Stimulated activated CD8-positive, alpha-beta memory T cell treated with anti-CD3 and anti-CD28 coated beads, Interleukin-7, amount 100 ng/mL, for 48 hours (primary cell): ENCODE data around the gene SMU1.
"Not testable (repeated sequence)": the region's sequence is repeated elsewhere in the genome, so short reads cannot be mapped to it uniquely, and the experiment has no call there.

Source experiments
- DNase-seq, 2 donors: peaks; one replicate each; pipeline ENCODE4 v3.0.0-alpha.2; 2020; ENCODE audit warnings: low read depth in 1 of 2; ENCODE audit errors: extremely low read depth in 1 of 2

Gene SMU1

DNA sequence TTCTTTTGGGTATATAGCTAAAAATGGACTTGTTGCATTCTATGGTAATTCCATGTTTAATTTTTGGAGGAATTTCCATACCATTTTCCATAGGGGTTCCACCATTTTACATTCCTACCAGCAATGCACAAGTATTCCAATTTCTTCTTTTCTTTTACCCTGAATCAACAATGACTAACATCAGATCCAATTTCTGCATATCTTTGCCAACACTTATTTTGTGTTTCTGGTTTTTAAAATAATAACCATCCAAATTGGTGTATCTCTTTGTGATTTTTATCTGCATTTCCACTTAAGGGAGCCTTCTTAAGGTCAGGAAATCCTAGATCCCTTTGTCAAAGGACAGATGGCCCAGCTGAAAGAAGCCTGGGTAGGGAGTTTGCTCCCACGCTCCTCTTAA is 29.5 kb upstream of the SMU1 start:
- DNase-seq, result no peak

DNA sequence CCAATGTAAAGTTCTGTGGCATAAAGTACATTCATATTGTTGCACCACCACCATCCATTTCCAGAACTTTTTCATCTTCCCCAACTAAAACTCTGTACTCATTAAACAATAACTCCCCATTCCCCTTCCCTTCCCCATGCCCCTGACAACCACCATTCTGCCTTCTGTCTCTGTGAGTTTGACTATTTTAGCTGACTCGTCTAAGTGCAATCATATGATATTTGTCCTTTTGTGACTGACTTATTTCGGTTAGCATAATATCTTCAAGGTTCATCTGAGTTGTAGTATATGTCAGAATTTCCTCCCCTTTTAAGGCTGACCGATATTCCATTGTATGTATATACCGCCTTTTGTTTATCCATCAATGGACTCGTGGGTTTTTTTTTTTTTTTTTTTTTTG is 29.0 kb upstream of the SMU1 start:
- DNase-seq, result no peak

DNA sequence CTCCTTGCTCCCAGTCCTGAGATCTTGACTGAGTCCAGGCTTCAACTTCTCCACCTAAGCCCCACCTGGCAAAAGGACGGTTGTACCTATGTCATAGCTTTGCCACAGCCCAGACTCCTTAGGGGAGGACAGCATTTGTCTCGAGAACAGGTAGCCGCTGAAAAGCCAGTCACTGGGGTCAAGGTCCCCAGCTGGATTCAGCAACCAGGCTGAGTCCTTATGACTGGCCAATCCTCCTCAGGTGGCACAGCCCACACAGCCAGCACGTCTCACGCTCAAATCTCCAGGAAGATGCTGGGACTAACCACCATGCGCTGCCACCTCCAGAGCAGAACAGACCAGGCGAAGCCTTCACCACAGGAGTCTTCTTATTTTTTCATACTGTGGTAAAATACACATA is 27.9 kb upstream of the SMU1 start:
- no peak for DNase-seq

- DNase-seq, result no peak
Measured at GRCh38 chr9:33103501-33104281, 27.2 kb upstream of the SMU1 start.

DNA sequence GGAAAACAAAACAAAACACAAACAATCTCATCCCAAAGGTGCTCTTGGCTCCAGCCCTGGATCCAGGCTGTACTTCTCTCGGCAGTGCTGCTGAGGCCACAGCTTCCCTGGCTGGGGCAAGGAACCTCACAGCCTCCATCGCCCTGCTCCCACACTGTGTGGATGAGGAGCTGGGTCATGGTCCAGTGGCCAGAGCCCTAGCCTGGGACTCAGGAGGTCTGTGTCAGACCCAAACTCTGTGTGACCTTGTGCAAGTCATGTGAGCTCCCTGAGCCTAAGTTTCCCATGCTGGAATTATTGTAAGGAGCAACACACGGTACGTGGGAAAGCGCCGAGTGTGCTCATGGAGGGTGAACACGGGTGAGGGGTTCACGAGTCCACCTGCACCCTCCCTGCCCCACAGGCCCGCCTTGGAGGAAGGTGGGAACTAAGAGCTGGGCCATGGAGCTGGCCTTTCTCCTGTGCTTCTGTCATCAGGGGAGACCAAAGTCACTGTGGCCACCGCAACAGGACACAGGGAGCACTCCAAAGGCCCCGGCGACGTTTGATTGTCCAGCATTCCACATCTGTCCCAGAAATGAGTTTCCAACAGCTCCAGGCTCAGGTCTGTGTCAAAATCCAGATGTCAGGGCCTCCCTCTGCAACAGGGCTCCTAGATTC is 26.2 kb upstream of the SMU1 start:
- no peak for DNase-seq

GRCh38 chr9:33101104-33101951 is 24.9 kb upstream of the SMU1 start:
- no peak for DNase-seq

- DNase-seq, result no peak
Measured at GRCh38 chr9:33099754-33100153, 23.3 kb upstream of the SMU1 start.

DNA sequence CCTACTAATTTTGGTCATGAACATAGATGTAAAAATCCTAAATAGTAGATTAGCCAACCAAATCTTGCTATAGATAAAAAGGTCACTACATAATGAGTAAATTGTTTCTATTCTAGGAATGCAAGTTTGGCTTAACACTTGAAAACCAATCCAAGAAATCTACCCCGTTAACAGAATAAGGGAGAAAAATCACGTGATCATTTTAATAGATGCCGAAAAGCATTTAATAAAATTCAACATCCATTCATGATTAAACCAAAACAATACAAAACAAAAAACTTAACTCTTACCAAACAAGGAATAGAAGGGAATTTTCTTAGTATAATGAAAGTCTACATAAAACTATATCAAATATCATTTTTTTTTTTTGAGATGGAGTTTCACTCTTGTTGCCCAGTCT is 20.7 kb upstream of the SMU1 start:
- no peak for DNase-seq

DNA sequence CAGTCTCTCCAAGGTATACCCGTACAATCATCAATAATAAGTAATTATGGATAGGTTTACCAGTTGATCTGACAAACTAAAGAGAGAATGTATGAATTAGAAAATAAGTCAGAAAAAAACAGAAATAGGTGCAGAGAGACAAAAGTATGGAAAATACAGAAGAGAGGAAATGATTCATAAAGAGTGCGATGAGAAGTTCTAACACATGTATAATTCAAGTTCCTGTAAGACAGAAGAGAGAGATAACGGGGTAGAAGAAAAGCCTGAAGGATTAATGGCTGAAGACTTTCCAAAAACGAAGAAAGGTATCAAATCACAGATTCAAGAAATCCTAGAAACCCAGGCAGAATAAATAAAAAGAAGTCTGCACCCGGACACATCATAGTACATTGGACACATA is 16.2 kb upstream of the SMU1 start:
- no peak for DNase-seq

GRCh38 chr9:33085672-33086071 is 9.2 kb upstream of the SMU1 start:
- not testable (repeated sequence) for DNase-seq

DNA sequence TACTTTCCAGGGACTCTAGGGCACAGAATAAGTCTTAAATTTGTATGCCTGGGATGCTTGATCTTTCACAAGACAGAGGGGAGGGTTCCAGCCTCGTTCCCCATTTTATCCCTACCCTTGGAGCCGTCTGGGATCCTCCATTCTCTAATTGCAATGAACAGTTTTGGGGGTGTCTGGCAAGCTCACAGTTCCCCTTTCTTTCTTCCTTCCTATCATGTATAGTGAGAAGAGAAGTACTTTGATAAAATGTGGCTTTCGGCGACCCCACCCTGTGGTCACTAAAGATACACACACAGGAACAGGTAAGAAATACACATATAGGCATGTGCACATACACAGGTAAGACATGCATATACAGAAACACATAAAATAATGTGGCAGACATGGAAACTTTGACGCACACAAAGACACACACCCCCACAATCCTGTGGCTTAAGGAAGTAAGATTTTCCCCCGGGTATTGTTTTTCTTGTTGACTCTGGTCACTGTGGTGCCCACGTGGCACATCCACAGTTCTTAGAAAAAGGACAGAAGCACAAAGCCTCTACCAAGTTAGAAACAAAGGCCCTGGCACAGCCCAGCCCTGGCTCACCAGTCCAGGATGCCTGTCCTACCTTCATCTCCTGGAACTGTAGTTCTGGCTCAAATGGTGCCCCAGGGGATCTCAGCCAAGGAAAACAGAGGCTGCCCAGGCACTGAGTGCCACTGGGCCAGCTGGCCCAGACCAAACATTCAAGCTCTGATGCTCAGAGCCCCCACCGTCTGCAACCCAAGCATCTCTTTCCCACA is 6.3 kb upstream of the SMU1 start:
- peak in 1 of 2 donors; percentile 5 for DNase-seq

DNA sequence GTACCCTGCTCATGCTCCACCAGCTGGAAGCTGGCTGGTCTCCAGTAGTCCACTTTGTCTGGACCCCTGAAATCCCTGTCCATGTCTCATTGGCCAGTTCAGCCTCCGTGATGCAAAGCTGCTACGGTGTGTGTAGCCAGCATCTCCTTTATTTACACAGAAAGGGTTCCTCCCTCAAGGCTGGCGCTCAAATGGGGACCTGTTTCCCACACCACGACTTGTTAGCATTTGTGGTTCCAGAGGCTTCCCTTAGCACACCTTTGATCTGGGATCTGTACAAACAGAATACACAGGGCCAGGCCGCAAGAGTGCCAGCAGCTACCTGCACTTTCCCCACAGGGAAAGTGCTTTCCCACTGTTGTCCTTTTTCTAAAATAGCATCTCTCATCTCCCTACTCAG is 5.7 kb upstream of the SMU1 start:
- no peak for DNase-seq

- DNase-seq, result peak in 1 of 2 donors; percentile 49
Measured at GRCh38 chr9:33081128-33081851, 4.8 kb upstream of the SMU1 start.

DNA sequence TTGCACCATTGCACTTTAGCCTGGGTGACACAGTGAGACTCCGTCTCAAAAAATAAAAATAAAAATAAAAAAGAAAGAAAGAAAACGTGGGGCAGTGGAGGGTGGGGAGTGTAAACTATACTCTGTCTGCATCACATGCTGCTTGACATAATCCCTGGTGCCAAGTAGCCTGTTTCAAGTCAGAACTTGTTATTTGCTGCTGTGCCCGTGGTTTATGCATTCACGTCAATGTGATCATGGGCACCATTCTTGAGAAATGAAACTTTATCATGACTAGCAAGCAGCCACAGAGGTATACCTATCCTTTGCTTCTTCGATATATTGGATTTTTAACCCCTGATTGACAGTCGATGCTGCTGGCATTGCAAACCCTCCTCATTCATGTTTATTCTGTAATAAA is 4.1 kb upstream of the SMU1 start:
- peak in 1 of 2 donors; percentile 11 for DNase-seq

DNA sequence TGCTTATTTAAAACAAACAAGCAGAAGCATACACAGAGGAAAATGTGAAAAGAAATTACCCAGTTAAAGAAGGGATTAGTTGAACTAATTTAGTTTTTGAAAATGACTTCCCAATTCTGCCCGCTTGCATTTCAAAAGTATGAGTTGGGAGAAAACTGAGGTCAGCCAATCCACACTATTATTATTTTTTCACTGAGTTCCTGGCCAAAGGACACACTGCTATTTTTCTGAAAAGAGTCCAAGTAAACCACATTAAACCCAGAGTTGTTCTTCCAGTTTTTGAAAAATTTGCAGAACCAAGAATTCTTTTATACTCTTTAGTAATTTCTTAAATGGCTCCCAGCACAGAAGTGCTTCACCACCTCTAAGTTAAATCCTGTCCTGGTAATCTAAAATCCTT is 7.5 kb downstream of the SMU1 start:
- DNase-seq, result no peak

GRCh38 chr9:33065157-33066076 is 11.1 kb downstream of the SMU1 start:
- no peak for DNase-seq

DNA sequence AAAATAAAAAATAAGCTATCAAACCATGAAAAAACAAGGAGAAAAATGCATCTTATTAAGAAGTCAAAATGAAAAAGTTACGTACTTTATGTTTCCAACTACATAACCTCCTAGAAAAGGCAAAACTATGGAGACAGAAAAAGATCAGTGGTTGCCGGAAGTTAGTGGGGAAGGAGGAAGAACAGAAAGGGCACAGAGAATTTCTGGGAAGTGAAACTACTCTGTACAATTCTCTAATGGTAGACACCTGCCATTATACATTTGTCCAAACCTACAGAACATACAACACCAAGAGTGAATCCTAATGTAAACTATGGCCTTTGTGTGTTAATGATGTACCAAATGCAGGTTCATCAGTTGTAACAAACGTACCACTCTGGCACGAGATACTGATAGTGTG is 25.3 kb downstream of the SMU1 start:
- no peak for DNase-seq

- no peak for DNase-seq
Measured at GRCh38 chr9:33049680-33050361, 26.7 kb downstream of the SMU1 start.

- DNase-seq, result no peak
Measured at GRCh38 chr9:33048054-33048465, 28.4 kb downstream of the SMU1 start.
